Measurements from ENCODE around the gene SORCS2.

- TF ChIP-seq GATA2 (IDR thresholded peaks at IDR 0.05; ENCODE audit: low read depth, low read length) (no peak), GATA3 (IDR thresholded peaks at IDR 0.05; ENCODE audit: low read depth, low read length) (no peak)
Observed at GRCh38 chr4:7179158-7179557, 13.2 kb upstream of the SORCS2 start.

Measured in SH-SY5Y (cell line).